ENCODE results near the gene RGL2.

DNA sequence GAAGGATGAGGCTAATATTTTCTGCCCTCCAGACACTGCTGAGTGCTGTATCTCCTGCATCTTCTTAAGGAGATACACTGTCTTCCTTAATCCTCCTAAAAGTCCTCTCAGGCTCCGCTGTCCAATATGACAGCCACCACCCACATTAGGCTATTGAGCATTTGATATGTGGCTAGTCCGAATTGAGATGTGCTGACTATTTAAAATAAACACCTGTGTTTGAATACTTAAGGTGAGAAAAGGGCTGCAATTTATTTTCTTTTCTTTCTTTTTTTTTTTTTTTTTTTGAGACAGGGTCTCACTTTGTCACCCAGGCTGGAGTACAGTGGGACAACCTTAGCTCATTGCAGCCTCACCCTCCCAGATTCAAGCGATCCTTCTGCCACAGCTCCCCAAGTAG is 3.1 kb upstream of the RGL2 start:
- TF ChIP-seq, protein P1, sequence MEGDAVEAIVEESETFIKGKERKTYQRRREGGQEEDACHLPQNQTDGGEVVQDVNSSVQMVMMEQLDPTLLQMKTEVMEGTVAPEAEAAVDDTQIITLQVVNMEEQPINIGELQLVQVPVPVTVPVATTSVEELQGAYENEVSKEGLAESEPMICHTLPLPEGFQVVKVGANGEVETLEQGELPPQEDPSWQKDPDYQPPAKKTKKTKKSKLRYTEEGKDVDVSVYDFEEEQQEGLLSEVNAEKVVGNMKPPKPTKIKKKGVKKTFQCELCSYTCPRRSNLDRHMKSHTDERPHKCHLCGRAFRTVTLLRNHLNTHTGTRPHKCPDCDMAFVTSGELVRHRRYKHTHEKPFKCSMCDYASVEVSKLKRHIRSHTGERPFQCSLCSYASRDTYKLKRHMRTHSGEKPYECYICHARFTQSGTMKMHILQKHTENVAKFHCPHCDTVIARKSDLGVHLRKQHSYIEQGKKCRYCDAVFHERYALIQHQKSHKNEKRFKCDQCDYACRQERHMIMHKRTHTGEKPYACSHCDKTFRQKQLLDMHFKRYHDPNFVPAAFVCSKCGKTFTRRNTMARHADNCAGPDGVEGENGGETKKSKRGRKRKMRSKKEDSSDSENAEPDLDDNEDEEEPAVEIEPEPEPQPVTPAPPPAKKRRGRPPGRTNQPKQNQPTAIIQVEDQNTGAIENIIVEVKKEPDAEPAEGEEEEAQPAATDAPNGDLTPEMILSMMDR (IDR thresholded peaks at IDR 0.05), result no peak
- TF ChIP-seq POLR2A (IDR thresholded peaks at IDR 0.05) (no peak), POLR2AphosphoS5 (IDR thresholded peaks at IDR 0.05) (no peak)

All from breast epithelium (tissue), 3 donors.